IMR-90 (cell line): ENCODE data around the gene COA1. TPM values are rescaled to one million over a fixed set of nuclear protein-coding genes. Genes with fewer than 3 reads are reported as not detected.

Experiments used
- ATAC-seq: fragments of 200-7000 bp; cut with Tn5 transposase; 2 replicates; pipeline ENCODE4 v1.9.1; 2020; ENCODE audit warnings: low read depth, mild to moderate bottlenecking, moderate library complexity
- BruUV-seq: library from RNA; stranded (reverse); fragments of 400-500 nt; replicated peaks from 2 replicates; lab custom pipeline; 2021; lab: Mats Ljungman, UMichigan
- CTCF ChIA-PET: fragments of 300-600 bp; formaldehyde crosslinking; extraction: SDS; loops from one replicate; lab custom pipeline; 2021; ENCODE audit warnings: antibody characterized with exemption; lab: Yijun Ruan, JAX
- POLR2A ChIA-PET: fragments of 300-600 bp; sonication (Branson Sonifier 250); formaldehyde crosslinking; loops from one replicate; lab custom pipeline; 2022; ENCODE audit warnings: antibody characterized with exemption; ENCODE audit not compliant: unreplicated experiment; lab: Charles Lee
- DNase-seq: peaks from one replicate; pipeline ENCODE4 v3.0.0; 2013
- H2AFZ ChIP-seq: replicated peaks from 2 replicates; pipeline ENCODE3; 2013; ENCODE audit warnings: low read length, mild to moderate bottlenecking; ENCODE audit not compliant: poor library complexity
- H2AK5ac ChIP-seq: 2 replicates; pipeline ENCODE4 v1.6.1; 2013; ENCODE audit warnings: low read depth, low read length, inconsistent platforms
- H2AK9ac ChIP-seq: replicated peaks from 2 replicates; pipeline ENCODE3; 2013; ENCODE audit warnings: mild to moderate bottlenecking, low read depth, low read length, moderate library complexity; ENCODE audit not compliant: poor library complexity
- H2BK120ac ChIP-seq: 2 replicates; pipeline ENCODE4 v1.6.1; 2013; ENCODE audit warnings: low read depth, low read length, inconsistent platforms
- H2BK15ac ChIP-seq: 3 replicates; pipeline ENCODE4 v1.6.1; 2013; ENCODE audit warnings: low read depth, low read length, inconsistent platforms
- H2BK20ac ChIP-seq: 2 replicates; pipeline ENCODE4 v1.6.1; 2013; ENCODE audit warnings: low read depth, mild to moderate bottlenecking, inconsistent platforms, low read length, moderate library complexity
- H2BK5ac ChIP-seq: 2 replicates; pipeline ENCODE4 v1.6.1; 2013; ENCODE audit warnings: mild to moderate bottlenecking, low read depth, low read length, inconsistent platforms; ENCODE audit not compliant: poor library complexity, severe bottlenecking
- H3K14ac ChIP-seq: replicated peaks from 2 replicates; pipeline ENCODE4 v1.6.1; 2013; ENCODE audit warnings: low read depth, low read length, inconsistent platforms
- H3K18ac ChIP-seq: 2 replicates; pipeline ENCODE4 v1.6.1; 2013; ENCODE audit warnings: low read depth, low read length, control low read depth
- H3K23ac ChIP-seq: 2 replicates; pipeline ENCODE4 v1.6.1; 2013; ENCODE audit warnings: low read depth, low read length, inconsistent platforms
- H3K27ac ChIP-seq: 2 replicates; pipeline ENCODE4 v1.5.1; 2013; ENCODE audit warnings: mild to moderate bottlenecking, control low read depth, low read length; ENCODE audit not compliant: insufficient read depth
- H3K27me3 ChIP-seq: 2 replicates; pipeline ENCODE4 v1.6.1; 2013; ENCODE audit warnings: low read length; ENCODE audit not compliant: control insufficient read depth, insufficient read depth
- H3K36me3 ChIP-seq: 2 replicates; pipeline ENCODE4 v1.6.1; 2013; ENCODE audit warnings: low read length, mixed read lengths; ENCODE audit not compliant: control insufficient read depth, insufficient read depth
- H3K4ac ChIP-seq: 2 replicates; pipeline ENCODE4 v1.6.1; 2013; ENCODE audit warnings: low read depth, low read length, inconsistent platforms
- H3K4me1 ChIP-seq: 2 replicates; pipeline ENCODE4 v1.6.1; 2013; ENCODE audit warnings: low read length, mixed read lengths; ENCODE audit not compliant: control insufficient read depth, insufficient read depth
- H3K4me2 ChIP-seq: 2 replicates; pipeline ENCODE4 v1.6.1; 2013; ENCODE audit warnings: low read depth, mild to moderate bottlenecking, control low read depth, low read length, moderate library complexity
- H3K4me3 ChIP-seq: 2 replicates; pipeline ENCODE4 v1.5.1; 2013; ENCODE audit warnings: low read depth, mild to moderate bottlenecking, control low read depth, low read length, moderate library complexity; ENCODE audit not compliant: insufficient read depth
- H3K56ac ChIP-seq: 2 replicates; pipeline ENCODE4 v1.6.1; 2013; ENCODE audit warnings: low read length, inconsistent platforms; ENCODE audit not compliant: insufficient read depth; ENCODE audit errors: extremely low read depth
- H3K79me1 ChIP-seq, 2 experiments: 2 replicates each; pipeline ENCODE4 v1.6.1; 2013; ENCODE audit warnings: low read length in 2 of 2, inconsistent platforms in 1 of 2, low read depth in 1 of 2
- H3K9ac ChIP-seq: 2 replicates; pipeline ENCODE4 v1.6.1; 2013; ENCODE audit warnings: low read depth, low read length, control low read depth
- H3K9me1 ChIP-seq: 2 replicates; pipeline ENCODE4 v1.6.1; 2013; ENCODE audit warnings: low read length, inconsistent platforms; ENCODE audit not compliant: insufficient read depth
- H3K9me3 ChIP-seq: 2 replicates; pipeline ENCODE4 v1.6.1; 2013; ENCODE audit warnings: low read length; ENCODE audit not compliant: control insufficient read depth, insufficient read depth
- H4K20me1 ChIP-seq: 2 replicates; pipeline ENCODE4 v1.6.1; 2013; ENCODE audit warnings: low read length, inconsistent platforms; ENCODE audit not compliant: insufficient read depth
- H4K5ac ChIP-seq: 2 replicates; pipeline ENCODE4 v1.6.1; 2013; ENCODE audit warnings: mild to moderate bottlenecking, low read depth, low read length, control low read depth
- H4K8ac ChIP-seq, 2 experiments: 2 replicates each; pipeline ENCODE4 v1.6.1; 2013; ENCODE audit warnings: low read depth in 2 of 2, low read length in 2 of 2, control low read depth in 1 of 2, inconsistent platforms in 1 of 2
- H4K91ac ChIP-seq: 2 replicates; pipeline ENCODE4 v1.6.1; 2013; ENCODE audit warnings: low read depth, low read length, inconsistent platforms; ENCODE audit not compliant: insufficient read depth
- CEBPB ChIP-seq: IDR thresholded peaks from 2 replicates; pipeline ENCODE4 v1.6.1; 2012; ENCODE audit warnings: low read depth, low read length, improper control_type of control experiment
- CHD1 ChIP-seq: IDR thresholded peaks from 2 replicates; pipeline ENCODE4 v1.6.1; 2012; ENCODE audit warnings: low read depth, low read length, improper control_type of control experiment
- MXI1 ChIP-seq: IDR thresholded peaks from 2 replicates; pipeline ENCODE4 v1.6.1; 2012; ENCODE audit warnings: low read depth, mild to moderate bottlenecking, low read length, moderate library complexity, borderline replicate concordance
- POLR2A ChIP-seq: IDR thresholded peaks from 2 replicates; pipeline ENCODE4 v1.6.1; 2012; ENCODE audit warnings: mild to moderate bottlenecking, low read depth, low read length
- RAD21 ChIP-seq: IDR thresholded peaks from 2 replicates; pipeline ENCODE4 v1.6.1; 2012; ENCODE audit warnings: low read length, improper control_type of control experiment
- RCOR1 ChIP-seq: IDR thresholded peaks from 2 replicates; pipeline ENCODE4 v1.6.1; 2012; ENCODE audit warnings: mild to moderate bottlenecking, low read length, improper control_type of control experiment; ENCODE audit not compliant: insufficient replicate concordance
- RFX5 ChIP-seq: IDR thresholded peaks from 2 replicates; pipeline ENCODE4 v1.8.0; 2012; ENCODE audit warnings: low read depth, mild to moderate bottlenecking, low read length, moderate library complexity
- SMC3 ChIP-seq: fragments of 150-350 bp; IDR thresholded peaks from 2 replicates; pipeline ENCODE4 v1.6.1; 2016; ENCODE audit warnings: low read depth, mild to moderate bottlenecking, antibody characterized with exemption, low read length, moderate library complexity
- WGBS, 2 experiments: methylation state at CpG; one replicate each; pipeline versions ENCODE4 v1.1.5 to v1.1.7; 2013; ENCODE audit warnings: missing lambda C conversion rate in 2 of 2; ENCODE audit not compliant: insufficient read length in 1 of 2; ENCODE audit errors: extremely low coverage in 2 of 2; 5-methylcytosine and 5-hydroxymethylcytosine counted together
- dilution Hi-C: fragments of 300-500 bp; cut with HindIII; formaldehyde crosslinking; loops from one replicate; pipeline ENCODE4 v1.14.3; 2018; ENCODE audit warnings: low sequenced_read_pairs; ENCODE audit not compliant: unreplicated experiment
- in situ Hi-C: fragments of 300-500 bp; cut with MboI; formaldehyde crosslinking; loops from 3 replicates; pipeline ENCODE4 v1.14.3; 2019; ENCODE audit warnings: low sequenced_read_pairs, inconsistent platforms, mixed read lengths
- intact Hi-C: fragments of 100-400 bp; cut with micrococcal nuclease; formaldehyde crosslinking; loops from 2 replicates; pipeline ENCODE4 v1.10.0; 2022
- polyA plus RNA-seq, 3 experiments: library from polyadenylated mRNA; depleted of rRNA; stranded (reverse); fragments of >200 nt; gene quantifications; 2 replicates each; pipeline ENCODE4 v1.2.3, GENCODE V29; 2012; ENCODE audit warnings: low replicate concordance in 1 of 3
- total RNA-seq: library from RNA; depleted of rRNA; stranded (reverse); fragments of >200 nt; gene quantifications from 2 replicates; pipeline ENCODE4 v1.2.3, GENCODE V29; 2012

Gene COA1
- total and polyA plus RNA-seq, 2 of the 4 experiments (the other 2 are of a cell fraction): 34.2 to 59.5 TPM

GRCh38 chr7:43647673-43648472 lies 81.5 kb downstream of the COA1 start (continued):
- TF ChIP-seq RAD21 (no peak), CHD1 (no peak), RCOR1 (no peak), CEBPB (peak; percentile 94)

- Histone ChIP-seq H3K18ac (peak overlapping the region; percentile 77), H3K23ac (peak overlapping the region; percentile 97), H3K4me1 (peaks cover 42% of the 10 kb centered on the region), H2AK5ac (peak overlapping the region; percentile 87), H2AFZ (no peak overlapping the region), H4K8ac (peak overlapping the region; percentile 61 to 96), H3K9me3 (no peaks in the 10 kb centered on the region), H3K4ac (peak overlapping the region; percentile 94), H2BK120ac (peak overlapping the region; percentile 96), H4K5ac (peak overlapping the region; percentile 77), H2BK20ac (peak overlapping the region; percentile 83), H4K91ac (peak overlapping the region; percentile 96), H3K27ac (peak overlapping the region; percentile 95), H3K4me3 (peak overlapping the region; percentile 0; the same call in 1 of the 2 replicates), H2BK5ac (peak overlapping the region; percentile 100), H3K27me3 (no peaks in the 10 kb centered on the region), H2AK9ac (peak overlapping the region; percentile 99), H3K36me3 (peaks cover 10% of the 10 kb centered on the region), H3K79me1 (peaks cover 27 to 71% of the 10 kb centered on the region in 2 experiments), H3K9ac (peak overlapping the region; percentile 78), H2BK15ac (peak overlapping the region; percentile 59), H4K20me1 (no peaks in the 10 kb centered on the region), H3K4me2 (peak overlapping the region; percentile 75), H3K56ac (peak overlapping the region; percentile 96), H3K9me1 (peaks cover 34% of the 10 kb centered on the region), H3K14ac (peak overlapping the region; percentile 96)
- CTCF ChIA-PET: interaction anchor here (0.6 to 1.6 kb wide), 3 partner anchors 53 to 67 kb away, joined by 4 to 13 read pairs (median 5); partner anchors contain the start of gene STK17A
- no peak for TF ChIP-seq RCOR1
- TF ChIP-seq MXI1: no peak
- TF ChIP-seq POLR2A: peak; percentile 2; the same call in 1 of the 2 replicates
- 0 out of 2 replicates have a peak, but pooled peaks have one; percentile 1 for TF ChIP-seq SMC3
- TF ChIP-seq RFX5: no peak
- TF ChIP-seq RAD21: no peak
- TF ChIP-seq CHD1: no peak
- POLR2A ChIA-PET: interaction anchor here (0.6 kb wide), 1 partner anchor 92 kb away, joined by 16 read pairs; no protein-coding TSS in a partner anchor
- in situ Hi-C loops: loop anchor here (5.0 kb wide), 1 partner anchor 45 kb away; no protein-coding TSS in a partner anchor
- no CpG with 5 or more reads among the region's 7 CpGs for WGBS, 2 experiments
- dilution Hi-C loops: no loop called here
- DNase-seq (peak; percentile 89), ATAC-seq (peak; percentile 21)
- BruUV-seq: no TSS peak
- intact Hi-C loops: loop anchor here (2.0 kb wide), 1 partner anchor 191 kb away; no protein-coding TSS in a partner anchor
Observed at GRCh38 chr7:43647339-43647672, 82.0 kb downstream of the COA1 start.
